GM15510 (cell line): ENCODE results near the gene SCGN.

Experiments
- POLR2A ChIP-seq: IDR thresholded peaks from 3 replicates; pipeline ENCODE4 v1.6.1; 2011; ENCODE audit warnings: borderline replicate concordance; ENCODE audit not compliant: insufficient read length; ENCODE audit errors: extremely low read depth

SCGN gene

GRCh38 chr6:25715794-25716193 is 63.8 kb downstream of the SCGN start:
- no peak for TF ChIP-seq POLR2A

- TF ChIP-seq POLR2A = no peak
Measured at GRCh38 chr6:25717866-25718740, 66.1 kb downstream of the SCGN start.

DNA sequence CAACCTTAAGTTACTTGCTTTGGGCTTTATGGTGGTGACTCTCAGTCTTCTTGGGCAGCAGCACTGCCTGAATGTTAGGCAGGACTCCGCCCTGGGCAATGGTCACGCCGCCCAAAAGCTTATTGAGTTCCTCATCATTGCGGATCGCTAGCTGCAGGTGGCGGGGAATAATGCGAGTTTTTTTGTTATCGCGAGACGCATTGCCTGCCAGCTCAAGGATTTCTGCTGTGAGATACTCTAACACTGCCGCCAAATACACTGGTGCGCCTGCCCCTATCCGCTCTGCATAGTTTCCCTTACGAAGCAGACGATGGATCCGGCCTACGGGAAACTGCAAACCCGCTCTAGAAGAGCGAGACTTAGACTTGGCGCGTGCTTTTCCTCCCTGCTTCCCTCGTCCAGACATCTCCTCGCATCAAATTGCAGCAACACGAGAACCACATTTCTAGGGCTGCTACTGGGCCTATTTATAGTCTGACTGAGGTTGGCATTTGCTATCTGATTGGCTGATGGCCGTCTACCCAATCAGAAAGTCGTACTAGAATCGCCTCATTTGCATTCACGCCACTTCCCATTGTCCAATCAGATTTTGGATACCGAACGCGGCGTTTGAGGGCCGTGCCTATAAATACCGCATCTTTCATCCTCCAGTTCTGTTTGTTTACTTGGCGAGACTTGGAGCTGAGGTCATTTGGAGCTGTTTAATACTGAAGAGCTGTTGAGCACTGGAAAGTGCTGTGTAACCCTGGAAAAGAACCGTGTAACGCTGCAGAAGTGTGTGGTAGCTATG is 74.3 kb downstream of the SCGN start:
- TF ChIP-seq POLR2A = no peak

GRCh38 chr6:25727028-25727427 is 75.0 kb downstream of the SCGN start:
- no peak for TF ChIP-seq POLR2A

DNA sequence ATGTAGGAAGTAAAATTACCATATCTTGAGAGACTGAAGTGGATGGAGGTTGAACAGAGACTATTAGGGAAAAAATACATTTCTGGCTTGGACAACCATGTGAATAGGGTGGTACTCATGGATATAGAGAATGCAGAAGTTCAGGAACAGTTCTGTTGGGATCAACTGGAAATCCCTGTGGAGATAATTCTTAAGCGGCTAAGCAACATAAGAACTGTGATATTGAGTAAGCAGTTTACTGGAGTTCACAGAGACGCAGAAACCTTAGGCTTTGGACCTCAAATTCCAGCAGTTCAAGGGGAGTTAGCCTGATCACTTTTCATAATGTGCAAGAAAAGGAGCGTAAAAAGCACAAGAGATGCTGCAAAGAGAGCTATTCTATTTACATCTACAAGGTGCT is 78.9 kb downstream of the SCGN start:
- no peak for TF ChIP-seq POLR2A

- TF ChIP-seq POLR2A = no peak
Measured at GRCh38 chr6:25731721-25732120, 79.7 kb downstream of the SCGN start.

DNA sequence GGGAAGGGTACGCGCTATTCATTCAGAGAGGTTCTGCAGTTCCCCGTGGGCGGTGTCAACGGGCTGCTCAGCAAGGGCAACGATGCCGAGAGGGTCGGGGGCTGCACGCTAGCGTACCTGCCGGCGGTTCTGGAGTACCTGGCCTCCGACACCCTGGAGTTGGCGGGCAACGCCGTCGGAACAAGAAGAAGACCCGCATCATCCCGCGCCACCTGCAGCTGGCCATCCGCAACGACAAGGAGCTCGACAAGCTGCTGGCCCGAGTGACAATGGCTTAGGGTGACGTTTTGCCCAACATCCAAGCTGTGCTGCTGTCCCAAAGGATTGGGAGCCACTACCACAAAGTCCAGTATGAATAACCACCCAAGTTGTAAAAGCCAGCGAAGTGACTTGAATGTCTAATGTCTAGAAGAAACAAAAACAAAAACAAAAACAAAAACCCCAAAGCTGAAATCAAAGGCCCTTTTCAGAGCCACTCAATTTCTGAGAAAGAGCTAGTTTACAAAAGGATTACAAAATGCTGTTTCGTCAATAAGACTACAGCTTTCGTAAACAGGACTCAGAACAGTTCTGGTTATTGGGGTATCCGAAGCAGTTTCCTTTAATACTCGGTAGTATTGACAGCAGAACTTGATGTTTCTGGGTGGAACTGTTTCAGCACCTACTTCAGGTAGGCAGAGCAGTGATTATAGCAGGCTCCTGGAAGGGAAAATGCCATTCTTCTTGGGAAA is 80.6 kb downstream of the SCGN start:
- TF ChIP-seq POLR2A = no peak

DNA sequence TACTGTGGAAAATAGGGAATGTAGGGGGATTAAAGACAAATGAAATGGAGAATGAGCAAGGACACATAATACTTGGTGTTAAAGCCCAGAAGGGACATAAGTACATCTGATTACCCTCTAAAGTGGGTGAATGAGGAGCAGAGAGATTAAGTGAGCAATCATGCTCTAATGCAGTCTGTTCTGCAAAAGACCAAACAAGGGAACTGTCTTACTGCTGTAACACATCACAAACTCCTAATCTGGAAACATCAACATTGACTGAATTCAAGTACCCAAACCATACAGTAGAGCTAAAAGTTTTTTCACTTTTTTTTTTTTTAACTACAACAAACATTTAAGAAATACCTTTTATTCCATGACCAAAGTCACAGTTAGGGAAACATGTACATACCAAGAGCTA is 83.2 kb downstream of the SCGN start:
- no peak for TF ChIP-seq POLR2A

DNA sequence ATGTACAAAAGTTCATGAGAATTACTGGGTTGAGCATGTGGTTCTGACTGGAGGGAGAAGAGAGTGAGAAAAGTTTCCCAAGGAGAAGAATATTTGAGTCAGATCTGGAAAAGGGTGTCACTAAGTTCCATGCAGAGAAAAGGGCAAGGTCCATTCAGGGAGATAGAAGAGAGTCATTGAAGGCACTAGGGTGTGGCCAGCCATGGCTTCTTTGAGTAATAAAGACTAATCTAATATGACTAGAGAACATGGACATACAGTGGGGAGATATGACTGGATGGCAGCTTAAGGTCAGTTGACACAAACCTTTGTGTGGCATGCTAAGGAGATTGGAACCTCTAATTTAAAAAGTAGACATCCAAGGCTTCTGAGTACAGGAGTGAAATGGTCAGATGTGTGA is 91.9 kb downstream of the SCGN start:
- TF ChIP-seq POLR2A = no peak

GRCh38 chr6:25745836-25746235 is 93.8 kb downstream of the SCGN start:
- no peak for TF ChIP-seq POLR2A

- TF ChIP-seq POLR2A = no peak
Measured at GRCh38 chr6:25746968-25747367, 95.0 kb downstream of the SCGN start.

DNA sequence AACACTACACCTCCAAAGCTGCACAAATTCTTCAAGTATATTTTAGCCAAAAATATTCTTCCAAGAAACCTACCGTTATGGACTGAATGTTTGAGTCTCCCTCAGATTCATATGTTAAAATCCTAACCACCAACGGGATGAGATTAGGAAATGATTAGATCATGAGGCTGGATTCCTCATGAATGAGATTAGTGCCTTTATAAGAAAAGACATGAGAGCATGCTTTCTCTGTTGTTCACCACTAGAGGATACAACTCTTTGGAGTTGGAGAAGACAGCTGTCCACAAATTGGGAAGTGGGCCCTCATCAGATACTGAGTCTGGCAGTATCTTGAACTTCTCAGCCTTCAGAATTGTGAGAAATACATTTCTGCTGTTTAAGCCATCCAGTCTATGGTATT is 95.5 kb downstream of the SCGN start:
- TF ChIP-seq POLR2A = no peak

DNA sequence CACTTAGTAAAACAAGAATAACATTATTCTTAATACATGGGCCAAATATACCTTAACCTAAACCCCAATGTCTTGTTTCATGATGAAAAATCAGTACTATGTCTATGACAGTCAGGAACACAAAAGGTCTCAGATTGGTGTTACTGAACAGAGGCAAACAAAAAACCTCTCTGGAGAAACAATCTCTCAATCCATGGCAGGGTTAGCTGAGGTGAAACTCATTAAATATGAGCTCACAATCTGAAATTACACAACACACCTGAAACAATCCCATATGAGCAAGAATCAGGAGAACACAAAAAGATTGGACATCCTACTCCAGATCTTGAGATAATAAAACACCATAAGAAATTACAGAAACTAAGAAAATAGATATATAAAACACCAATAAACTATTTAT is 96.0 kb downstream of the SCGN start:
- no peak for TF ChIP-seq POLR2A

GRCh38 chr6:25749837-25750236 is 97.8 kb downstream of the SCGN start:
- no peak for TF ChIP-seq POLR2A

DNA sequence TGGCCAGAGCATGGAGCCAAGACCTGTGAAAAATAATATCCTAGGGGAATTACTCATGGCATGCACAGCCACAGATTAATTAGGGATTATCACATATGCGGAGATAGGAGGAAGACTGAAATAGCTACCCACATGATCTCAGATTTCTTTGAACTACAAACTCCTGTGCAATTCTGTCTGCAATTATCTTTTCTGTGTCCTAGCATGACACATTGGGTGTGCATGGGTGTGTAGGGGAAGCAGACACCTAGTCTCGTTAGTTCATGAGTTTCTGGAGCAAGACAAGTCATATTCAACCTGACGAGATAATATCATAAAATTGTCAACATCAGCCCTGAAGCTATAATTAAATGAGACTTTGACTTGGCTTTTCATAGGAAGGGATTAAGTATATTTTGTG is 98.9 kb downstream of the SCGN start:
- TF ChIP-seq POLR2A = no peak
